Neural progenitor cell (in vitro differentiated cells): Measurements from ENCODE around the gene SRCIN1.

Experiments
- EZH2 ChIP-seq: fragments of 200-600 bp; sonication (generic); IDR thresholded peaks from 2 replicates; pipeline ENCODE4 v1.6.1; 2017; ENCODE audit warnings: antibody characterized with exemption, mild to moderate bottlenecking, moderate library complexity
- EZH2phosphoT487 ChIP-seq: fragments of 200-600 bp; sonication (generic); IDR thresholded peaks from 2 replicates; pipeline ENCODE4 v1.6.1; 2017; ENCODE audit warnings: antibody characterized with exemption
- TF ChIP-seq, protein P1 (sequence below): fragments of 200-600 bp; sonication (generic); IDR thresholded peaks from 2 replicates; pipeline ENCODE4 v1.5.1; 2017; ENCODE audit warnings: antibody characterized with exemption, mild to moderate bottlenecking

- TF ChIP-seq, protein P1, sequence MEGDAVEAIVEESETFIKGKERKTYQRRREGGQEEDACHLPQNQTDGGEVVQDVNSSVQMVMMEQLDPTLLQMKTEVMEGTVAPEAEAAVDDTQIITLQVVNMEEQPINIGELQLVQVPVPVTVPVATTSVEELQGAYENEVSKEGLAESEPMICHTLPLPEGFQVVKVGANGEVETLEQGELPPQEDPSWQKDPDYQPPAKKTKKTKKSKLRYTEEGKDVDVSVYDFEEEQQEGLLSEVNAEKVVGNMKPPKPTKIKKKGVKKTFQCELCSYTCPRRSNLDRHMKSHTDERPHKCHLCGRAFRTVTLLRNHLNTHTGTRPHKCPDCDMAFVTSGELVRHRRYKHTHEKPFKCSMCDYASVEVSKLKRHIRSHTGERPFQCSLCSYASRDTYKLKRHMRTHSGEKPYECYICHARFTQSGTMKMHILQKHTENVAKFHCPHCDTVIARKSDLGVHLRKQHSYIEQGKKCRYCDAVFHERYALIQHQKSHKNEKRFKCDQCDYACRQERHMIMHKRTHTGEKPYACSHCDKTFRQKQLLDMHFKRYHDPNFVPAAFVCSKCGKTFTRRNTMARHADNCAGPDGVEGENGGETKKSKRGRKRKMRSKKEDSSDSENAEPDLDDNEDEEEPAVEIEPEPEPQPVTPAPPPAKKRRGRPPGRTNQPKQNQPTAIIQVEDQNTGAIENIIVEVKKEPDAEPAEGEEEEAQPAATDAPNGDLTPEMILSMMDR = no peak
- TF ChIP-seq EZH2phosphoT487 = no peak
- no peak for TF ChIP-seq EZH2
These were observed 45.9 kb downstream of the SRCIN1 start for GRCh38 chr17:38559880-38560230.
